SK-N-SH (cell line): ENCODE measurements around the gene CHST9. TPM values are rescaled to one million over a fixed set of nuclear protein-coding genes. Genes with fewer than 3 reads are reported as not detected.
A peak's percentile ranks its signal among the peaks of the same experiment; 100 is the strongest.
"Not testable (repeated sequence)": the region's sequence is repeated elsewhere in the genome, so short reads cannot be mapped to it uniquely, and the experiment has no call there.

Source experiments
- CTCF ChIA-PET: fragments of 300-600, 350-600 bp; formaldehyde crosslinking; extraction: SDS; loops from one replicate; lab custom pipeline; 2021; lab: Yijun Ruan, JAX
- POLR2A ChIA-PET: fragments of 350-600 bp; sonication (Branson Sonifier 250); formaldehyde crosslinking; extraction: SDS; loops from one replicate; lab custom pipeline; 2020; ENCODE audit warnings: antibody characterized with exemption, inconsistent platforms; lab: Yijun Ruan, JAX
- DNase-seq: peaks from one replicate; pipeline ENCODE4 v3.0.0; 2012
- H2AFZ ChIP-seq: fragments of 200-600 bp; sonication (generic); 2 replicates; pipeline ENCODE4 v1.8.1; 2016; ENCODE audit warnings: antibody characterized with exemption, mild to moderate bottlenecking, low read depth
- H3F3A ChIP-seq: fragments of 200-600 bp; sonication (generic); replicated peaks from 2 replicates; pipeline ENCODE3; 2016; ENCODE audit warnings: antibody characterized with exemption, mild to moderate bottlenecking; ENCODE audit not compliant: insufficient read depth
- H3K27ac ChIP-seq, 2 experiments: fragments of 200-500 bp in 1 of 2; fragments of 200-600 bp in 1 of 2; sonication (Bioruptor generic) in 1 of 2; sonication (generic), shearing (Covaris generic) in 1 of 2; 2 replicates each; pipeline versions ENCODE4 v1.5.1 to v1.6.1; 2014 to 2016; ENCODE audit warnings: low read depth in 2 of 2, inconsistent platforms in 1 of 2, low read length in 1 of 2, mild to moderate bottlenecking in 1 of 2, mixed read lengths in 1 of 2
- H3K27me3 ChIP-seq: fragments of 200-600 bp; sonication (generic), shearing (Covaris generic); 2 replicates; pipeline ENCODE4 v1.6.1; 2016; ENCODE audit warnings: mixed run types; ENCODE audit not compliant: insufficient read depth
- H3K36me3 ChIP-seq, 2 experiments: fragments of 200-500 bp in 1 of 2; fragments of 200-600 bp in 1 of 2; sonication (Bioruptor generic) in 1 of 2; sonication (generic) in 1 of 2; replicated peaks in 1 of 2; 2 replicates each; pipeline versions ENCODE3 to v1.5.1; 2014 to 2016; ENCODE audit warnings: low read length in 1 of 2, mild to moderate bottlenecking in 1 of 2; ENCODE audit not compliant: insufficient read depth in 2 of 2, control insufficient read depth in 1 of 2
- H3K4me1 ChIP-seq, 2 experiments: fragments of 200-500 bp in 1 of 2; fragments of 200-600 bp in 1 of 2; sonication (Bioruptor generic) in 1 of 2; sonication (generic), shearing (Covaris generic) in 1 of 2; 2 replicates each; pipeline versions ENCODE4 v1.5.1 to v1.6.1; 2014 to 2016; ENCODE audit warnings: low read depth in 1 of 2, low read length in 1 of 2, mixed run types in 1 of 2; ENCODE audit not compliant: insufficient read depth in 2 of 2, control insufficient read depth in 1 of 2
- H3K4me2 ChIP-seq: fragments of 200-600 bp; sonication (generic), shearing (Covaris generic); 2 replicates; pipeline ENCODE4 v1.6.1; 2017; ENCODE audit warnings: mixed run types
- H3K4me3 ChIP-seq, 2 experiments: fragments of 200-500 bp in 1 of 2; fragments of 200-600 bp in 1 of 2; sonication (Bioruptor generic) in 1 of 2; sonication (generic), shearing (Covaris generic) in 1 of 2; 2 replicates each; pipeline versions ENCODE4 v1.5.1 to v1.8.1; 2014 to 2016; ENCODE audit warnings: low read depth in 2 of 2, inconsistent platforms in 1 of 2, low read length in 1 of 2, mild to moderate bottlenecking in 1 of 2, mixed read lengths in 1 of 2, moderate library complexity in 1 of 2
- H3K79me2 ChIP-seq: fragments of 200-600 bp; sonication (generic); 2 replicates; pipeline ENCODE4 v1.8.1; 2017; ENCODE audit warnings: mild to moderate bottlenecking; ENCODE audit not compliant: insufficient read depth
- H3K9ac ChIP-seq: fragments of 200-600 bp; sonication (generic); 2 replicates; pipeline ENCODE4 v1.6.1; 2017; ENCODE audit warnings: mixed run types
- H3K9me2 ChIP-seq: fragments of 200-600 bp; sonication (generic); 2 replicates; pipeline ENCODE4 v1.6.1; 2017; ENCODE audit warnings: mixed run types
- H3K9me3 ChIP-seq: fragments of 200-600 bp; sonication (generic); 2 replicates; pipeline ENCODE4 v1.6.1; 2017; ENCODE audit warnings: mixed run types, mild to moderate bottlenecking, moderate library complexity
- H4K20me1 ChIP-seq: fragments of 200-600 bp; sonication (generic); 2 replicates; pipeline ENCODE4 v1.6.1; 2017; ENCODE audit warnings: mild to moderate bottlenecking, mixed run types; ENCODE audit not compliant: insufficient read depth
- CHD2 ChIP-seq: fragments of 150-350 bp; IDR thresholded peaks from 2 replicates; pipeline ENCODE4 v1.6.1; 2018; ENCODE audit warnings: low read length; ENCODE audit not compliant: partially characterized antibody
- EP300 ChIP-seq, 2 experiments: IDR thresholded peaks; 2 replicates each; pipeline versions ENCODE4 v1.4.0 to v1.6.1; 2012; ENCODE audit warnings: borderline replicate concordance in 1 of 2, low read depth in 1 of 2, low read length in 1 of 2
- FOXJ3 ChIP-seq: sonication (generic); formaldehyde crosslinking; IDR thresholded peaks from 2 replicates; pipeline ENCODE4 v1.5.1; 2020; ENCODE audit warnings: mild to moderate bottlenecking, missing genetic modification reagents
- FOXM1 ChIP-seq: IDR thresholded peaks from 2 replicates; pipeline ENCODE4 v1.4.0; 2012; ENCODE audit warnings: low read depth, mild to moderate bottlenecking
- GATA2 ChIP-seq: sonication (generic); formaldehyde crosslinking; IDR thresholded peaks from 2 replicates; pipeline ENCODE4 v1.5.0; 2020; ENCODE audit warnings: mild to moderate bottlenecking, missing genetic modification reagents
- JUND ChIP-seq: IDR thresholded peaks from 2 replicates; pipeline ENCODE4 v1.4.0; 2012
- MXI1 ChIP-seq: IDR thresholded peaks from 2 replicates; pipeline ENCODE4 v1.6.1; 2012; ENCODE audit warnings: mild to moderate bottlenecking, low read depth, low read length, improper control_type of control experiment
- NFIC ChIP-seq: IDR thresholded peaks from 2 replicates; pipeline ENCODE4 v1.4.0; 2012; ENCODE audit warnings: borderline replicate concordance
- NRF1 ChIP-seq: IDR thresholded peaks from 2 replicates; pipeline ENCODE4 v1.6.1; 2012; ENCODE audit warnings: low read depth, mild to moderate bottlenecking, low read length
- RAD21 ChIP-seq: IDR thresholded peaks from 2 replicates; pipeline ENCODE4 v1.6.1; 2012; ENCODE audit warnings: mild to moderate bottlenecking, low read length
- RCOR1 ChIP-seq: fragments of 150-350 bp; IDR thresholded peaks from 2 replicates; pipeline ENCODE4 v1.6.1; 2017; ENCODE audit warnings: antibody characterized with exemption, low read length
- RFX5 ChIP-seq: IDR thresholded peaks from 2 replicates; pipeline ENCODE4 v1.6.1; 2012; ENCODE audit warnings: mild to moderate bottlenecking, improper control_type of control experiment, low read length
- TCF12 ChIP-seq: IDR thresholded peaks from 2 replicates; pipeline ENCODE4 v1.4.0; 2012
- TEAD4 ChIP-seq: IDR thresholded peaks from 2 replicates; pipeline ENCODE4 v1.4.0; 2012; ENCODE audit warnings: mild to moderate bottlenecking, borderline replicate concordance; ENCODE audit not compliant: insufficient read depth
- YY1 ChIP-seq: IDR thresholded peaks from 2 replicates; pipeline ENCODE4 v1.4.0; 2012; ENCODE audit warnings: low read depth, mild to moderate bottlenecking
- WGBS: methylation state at CpG from one replicate; pipeline ENCODE4 v1.1.6; 2017; ENCODE audit warnings: low lambda C conversion rate; 5-methylcytosine and 5-hydroxymethylcytosine counted together
- polyA plus RNA-seq, 3 experiments: library from polyadenylated mRNA; depleted of rRNA; stranded (reverse); fragments of >200 nt; gene quantifications; 2 replicates each; pipeline ENCODE4 v1.2.3, GENCODE V29; 2012

The CHST9 gene
- polyA plus RNA-seq, 1 of the 3 experiments (the other 2 are of a cell fraction): not detected

DNA sequence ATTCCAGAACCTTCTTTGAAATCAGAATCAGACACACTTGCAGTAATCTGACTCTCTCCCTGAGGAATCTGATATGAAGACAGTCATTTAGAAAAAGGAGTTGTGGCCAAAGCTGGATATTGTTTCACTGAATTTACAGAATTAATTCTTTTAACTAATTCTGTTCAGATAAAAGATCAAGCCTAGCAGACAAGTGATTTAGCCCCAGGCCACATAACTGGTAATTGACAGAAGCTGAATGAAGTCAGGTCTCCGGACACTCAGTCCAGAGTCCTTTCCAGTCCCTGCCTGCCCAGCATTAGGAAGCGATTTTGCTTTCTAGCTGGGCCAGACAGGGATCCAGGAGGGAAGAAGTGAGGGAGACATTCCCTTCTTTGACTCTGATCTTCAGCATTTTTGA is 208.9 kb downstream of the CHST9 start:
- Histone ChIP-seq H2AFZ (no peak overlapping the region), H3K9me2 (no peaks in the 10 kb centered on the region), H3K4me1 (peaks cover 0 to 9% of the 10 kb centered on the region in 2 experiments; a peak in 2 of 4 replicates), H3K27me3 (no peaks in the 10 kb centered on the region), H3F3A (no peaks in the 10 kb centered on the region), H4K20me1 (no peaks in the 10 kb centered on the region), H3K9ac (no peak overlapping the region), H3K4me2 (no peak overlapping the region), H3K4me3 (no peak overlapping the region), H3K9me3 (no peaks in the 10 kb centered on the region), H3K27ac (peak overlapping the region in 1 of 2 experiments; percentile 67; a peak in 2 of 4 replicates), H3K79me2 (no peaks in the 10 kb centered on the region), H3K36me3 (no peaks in the 10 kb centered on the region)
- TF ChIP-seq MXI1: peak; percentile 56; the same call in 1 of the 2 replicates
- 0 out of 2 replicates have a peak, but pooled peaks have one; percentile 18 for TF ChIP-seq TEAD4
- 0 out of 2 replicates have a peak, but pooled peaks have one; percentile 18 for TF ChIP-seq RFX5
- peak in 1 of 2 experiments; percentile 92; a peak in 2 of 4 replicates for TF ChIP-seq EP300 (IDR thresholded peaks at IDR 0.05; ENCODE audit: borderline replicate concordance in 1 of 2, low read depth in 1 of 2, low read length in 1 of 2)
- peak; percentile 20; the same call in 1 of the 2 replicates for TF ChIP-seq TCF12
- TF ChIP-seq FOXJ3 (CRISPR knock-in tag): peak; percentile 95
- TF ChIP-seq NRF1: no peak
- no peak; the same call in 1 of the 2 replicates for TF ChIP-seq RAD21
- TF ChIP-seq CHD2: peak; percentile 53
- TF ChIP-seq GATA2 (CRISPR knock-in tag): peak; percentile 90
- peak; percentile 96 for TF ChIP-seq RCOR1
- no peak for TF ChIP-seq JUND
- CTCF ChIA-PET: interaction anchor here (0.6 kb wide), 1 partner anchor 124 kb away, joined by 3 read pairs; no protein-coding TSS in a partner anchor
- DNase-seq: peak; percentile 60
- POLR2A ChIA-PET: no interaction called here
- 18% methylated on average over 2 of the region's 2 CpGs for WGBS

DNA sequence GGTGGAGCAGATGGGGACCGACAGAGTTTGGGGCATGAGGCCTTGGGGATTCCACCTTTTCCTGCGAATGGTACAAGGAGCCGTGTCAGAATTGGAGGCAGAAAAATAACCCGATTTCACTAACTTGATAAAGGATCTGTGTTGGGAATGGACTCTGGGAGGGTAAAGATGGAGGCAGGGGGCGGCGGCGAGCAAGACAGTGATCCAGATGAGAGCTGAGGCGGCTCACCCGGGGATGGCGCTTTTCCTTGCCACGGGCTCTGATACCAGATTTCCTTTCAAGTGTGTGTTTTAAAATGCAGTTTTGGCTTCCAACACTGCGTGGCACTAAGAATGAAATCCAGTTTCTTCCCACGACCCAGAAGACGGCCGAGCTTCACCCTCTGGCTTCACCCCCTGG is 212.6 kb downstream of the CHST9 start:
- H3K27me3 ChIP-seq, H4K20me1 ChIP-seq, POLR2A ChIA-PET, DNase-seq, H3K27ac ChIP-seq, H3K9me3 ChIP-seq, H3K4me1 ChIP-seq, H3F3A ChIP-seq, H3K4me2 ChIP-seq, H3K4me3 ChIP-seq, H2AFZ ChIP-seq, H3K9ac ChIP-seq, H3K9me2 ChIP-seq, H3K79me2 ChIP-seq, H3K36me3 ChIP-seq: not testable (repeated sequence)
- WGBS: 77% methylated on average over 15 of the region's 15 CpGs
- CTCF ChIA-PET: interaction anchor here (0.9 kb wide), 1 partner anchor 131 kb away, joined by 3 read pairs; no protein-coding TSS in a partner anchor

DNA sequence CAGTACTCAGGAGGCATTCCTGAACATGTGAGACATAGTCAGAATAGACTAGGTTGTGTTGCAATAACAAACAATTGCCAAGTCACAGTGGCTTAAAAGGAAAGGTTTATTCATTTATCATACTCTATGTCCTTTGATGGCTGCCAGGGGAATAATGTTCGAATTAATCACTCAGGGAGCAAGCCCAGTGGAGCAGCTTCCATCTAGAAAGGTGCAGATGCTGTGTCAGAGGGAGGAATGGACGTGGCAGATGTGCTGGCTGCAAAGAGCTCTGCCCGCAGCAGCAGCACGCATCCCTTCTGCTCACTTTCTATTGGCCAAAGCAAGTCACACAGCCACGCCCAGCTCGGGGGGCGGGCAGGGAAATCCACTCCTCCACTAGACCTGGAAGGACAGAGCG is 213.7 kb downstream of the CHST9 start:
- H3K27ac ChIP-seq: no peak overlapping the region
- H3K4me3 ChIP-seq: no peak overlapping the region
- no peaks in the 10 kb centered on the region for H3K9me3 ChIP-seq
- TF ChIP-seq FOXM1: no peak
- TF ChIP-seq YY1: no peak
- TF ChIP-seq FOXJ3 (CRISPR knock-in tag): no peak
- no peak for TF ChIP-seq JUND
- no peak for TF ChIP-seq CHD2
- no peak for TF ChIP-seq RFX5
- no peak for TF ChIP-seq NFIC
- TF ChIP-seq, all 33 proteins: peak for 0
- no peak overlapping the region for H3K9ac ChIP-seq
- H3K4me2 ChIP-seq: no peak overlapping the region
- WGBS: 55% methylated on average over 6 of the region's 8 CpGs
- no peak overlapping the region for H2AFZ ChIP-seq
- H4K20me1 ChIP-seq: no peaks in the 10 kb centered on the region
- no peaks in the 10 kb centered on the region for H3K9me2 ChIP-seq
- ChIA-PET POLR2A (no interaction called here), CTCF (interaction anchor here (1.2 kb wide), 1 partner anchor 10 kb away, joined by 4 read pairs; no protein-coding TSS in a partner anchor)
- peaks cover 0 to 4% of the 10 kb centered on the region in 2 experiments; a peak in 1 of 4 replicates for H3K4me1 ChIP-seq
- no peaks in the 10 kb centered on the region for H3K79me2 ChIP-seq
- no peaks in the 10 kb centered on the region for H3K27me3 ChIP-seq
- no peaks in the 10 kb centered on the region for H3F3A ChIP-seq
- DNase-seq: no peak
- no peaks in the 10 kb centered on the region for H3K36me3 ChIP-seq
